HG03457 (cell line): ENCODE data around the gene ARFIP1.
"Not testable (repeated sequence)": the region's sequence is repeated elsewhere in the genome, so short reads cannot be mapped to it uniquely, and the experiment has no call there.

Experiments
- ATAC-seq: cut with Tn5 transposase; IDR thresholded peaks from one replicate; pipeline ENCODE4 v1.9.1; 2021; ENCODE audit warnings: moderate number of reproducible peaks; ENCODE audit not compliant: unreplicated experiment

ARFIP1 gene

GRCh38 chr4:152785639-152786615 is 6.2 kb downstream of the ARFIP1 start:
- no peak for ATAC-seq

- no peak for ATAC-seq
Observed at GRCh38 chr4:152786627-152787026, 6.9 kb downstream of the ARFIP1 start.

- no peak for ATAC-seq
Observed at GRCh38 chr4:152795891-152796290, 16.1 kb downstream of the ARFIP1 start.

GRCh38 chr4:152803541-152803940 is 23.8 kb downstream of the ARFIP1 start:
- ATAC-seq, result no peak

GRCh38 chr4:152805071-152805650 is 25.4 kb downstream of the ARFIP1 start:
- no peak for ATAC-seq

GRCh38 chr4:152805818-152806217 is 26.1 kb downstream of the ARFIP1 start:
- no peak for ATAC-seq

GRCh38 chr4:152806501-152807125 is 26.9 kb downstream of the ARFIP1 start:
- no peak for ATAC-seq

- ATAC-seq, result no peak
Observed at GRCh38 chr4:152807294-152807829, 27.6 kb downstream of the ARFIP1 start.

- ATAC-seq, result no peak
Observed at GRCh38 chr4:152808670-152809069, 28.9 kb downstream of the ARFIP1 start.

GRCh38 chr4:152810715-152811287 is 31.0 kb downstream of the ARFIP1 start:
- no peak for ATAC-seq

- no peak for ATAC-seq
Observed at GRCh38 chr4:152815078-152815477, 35.3 kb downstream of the ARFIP1 start.

GRCh38 chr4:152817331-152817730 is 37.6 kb downstream of the ARFIP1 start:
- no peak for ATAC-seq

- ATAC-seq, result no peak
Observed at GRCh38 chr4:152819026-152819645, 39.4 kb downstream of the ARFIP1 start.

- no peak for ATAC-seq
Observed at GRCh38 chr4:152820073-152820472, 40.3 kb downstream of the ARFIP1 start.

GRCh38 chr4:152822323-152822722 is 42.6 kb downstream of the ARFIP1 start:
- ATAC-seq, result no peak

GRCh38 chr4:152824561-152824960 is 44.8 kb downstream of the ARFIP1 start:
- ATAC-seq, result no peak

- ATAC-seq, result no peak
Observed at GRCh38 chr4:152825336-152825735, 45.6 kb downstream of the ARFIP1 start.

- ATAC-seq, result no peak
Observed at GRCh38 chr4:152828122-152828521, 48.4 kb downstream of the ARFIP1 start.

- ATAC-seq, result no peak
Observed at GRCh38 chr4:152831416-152831815, 51.7 kb downstream of the ARFIP1 start.

- no peak for ATAC-seq
Observed at GRCh38 chr4:152836936-152837335, 57.2 kb downstream of the ARFIP1 start.

GRCh38 chr4:152839729-152840128 is 60.0 kb downstream of the ARFIP1 start:
- not testable (repeated sequence) for ATAC-seq
